Endothelial cell of umbilical vein (primary cell): ENCODE data around the gene CCL2.

Experiments used
- CTCF ChIP-seq, 2 donors: IDR thresholded peaks; 1 replicate in 1 of 2; 2 replicates in 1 of 2; pipeline ENCODE4 v1.5.1; 2011; ENCODE audit warnings: low read length in 2 of 2, mild to moderate bottlenecking in 2 of 2, moderate library complexity in 2 of 2, control low read depth in 1 of 2, inconsistent platforms in 1 of 2, low read depth in 1 of 2; ENCODE audit not compliant: insufficient read depth in 1 of 2; ENCODE audit errors: extremely low read depth in 1 of 2
- MYC ChIP-seq: IDR thresholded peaks from one replicate; pipeline ENCODE4 v1.6.1; 2011; ENCODE audit warnings: mild to moderate bottlenecking, low read depth, low read length
- POLR2A ChIP-seq: IDR thresholded peaks from 2 replicates; pipeline ENCODE4 v1.6.1; 2012; ENCODE audit warnings: low read depth, mild to moderate bottlenecking, control low read depth, low read length

DNA sequence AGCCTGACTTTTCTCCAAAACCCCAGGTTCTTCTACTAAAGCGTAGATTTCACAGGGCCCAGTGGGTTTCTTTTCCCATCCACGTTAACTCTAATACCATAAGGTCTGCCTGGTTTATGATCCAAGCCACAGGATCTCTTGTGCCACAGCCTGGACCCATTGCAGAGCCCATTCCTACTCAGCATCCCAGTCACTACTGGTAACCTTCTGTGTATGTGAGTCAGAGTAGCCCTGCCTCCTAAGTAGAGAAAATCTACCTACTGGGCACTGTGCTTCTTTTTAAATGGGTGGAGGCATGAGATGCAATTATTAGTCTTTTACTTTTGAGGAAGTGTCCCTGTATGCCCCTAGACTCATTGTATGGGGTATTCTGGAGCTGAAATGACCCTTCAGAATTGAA is 43.9 kb downstream of the CCL2 start:
- TF ChIP-seq CTCF (IDR thresholded peaks at IDR 0.05; ENCODE audit: extremely low read depth in 1 of 2, insufficient read depth in 1 of 2, low read depth in 1 of 2, low read length in 2 of 2) (no peak), POLR2A (no peak), MYC (no peak)
